Measurements from ENCODE around the gene FOXK2.

Gene FOXK2

GRCh38 chr17:82518826-82519810 lies at the start of gene FOXK2:
TSS of gene FOXK2 (plus strand) at chr17:82519732. CDS start at chr17:82519889, 157 bp downstream.
- peak; percentile 98 for DNase-seq (ENCODE audit: low spot score)
- ChIA-PET CTCF (interaction anchor here (0.5 to 0.7 kb wide), 3 partner anchors 7 to 169 kb away, joined by 4 to 5 read pairs (median 4); no protein-coding TSS in a partner anchor), POLR2A (ENCODE audit: low non-redundant PET) (no interaction called here)
- no peak for TF ChIP-seq CTCF (conservative IDR thresholded peaks at IDR 0.05; ENCODE audit: low read depth)
- H3K27ac ChIP-seq: peak within 1 kb of the TSS; percentile 94

- CTCF ChIA-PET: no interaction called here
- POLR2A ChIA-PET (ENCODE audit: low non-redundant PET): no interaction called here
- H3K27ac ChIP-seq: no peak overlapping the region
- no peak for TF ChIP-seq CTCF (conservative IDR thresholded peaks at IDR 0.05; ENCODE audit: low read depth)
- DNase-seq (ENCODE audit: low spot score): no peak
Observed at GRCh38 chr17:82470065-82470464, 49.5 kb upstream of the FOXK2 start.

- TF ChIP-seq CTCF (conservative IDR thresholded peaks at IDR 0.05; ENCODE audit: low read depth): no peak
- POLR2A ChIA-PET (ENCODE audit: low non-redundant PET): no interaction called here
- H3K27ac ChIP-seq: no peak overlapping the region
- no peak for DNase-seq (ENCODE audit: low spot score)
- CTCF ChIA-PET: interaction anchor here (0.8 kb wide), 1 partner anchor 31 kb away, joined by 3 read pairs; no protein-coding TSS in a partner anchor
Observed at GRCh38 chr17:82474223-82475010, 45.1 kb upstream of the FOXK2 start.

DNA sequence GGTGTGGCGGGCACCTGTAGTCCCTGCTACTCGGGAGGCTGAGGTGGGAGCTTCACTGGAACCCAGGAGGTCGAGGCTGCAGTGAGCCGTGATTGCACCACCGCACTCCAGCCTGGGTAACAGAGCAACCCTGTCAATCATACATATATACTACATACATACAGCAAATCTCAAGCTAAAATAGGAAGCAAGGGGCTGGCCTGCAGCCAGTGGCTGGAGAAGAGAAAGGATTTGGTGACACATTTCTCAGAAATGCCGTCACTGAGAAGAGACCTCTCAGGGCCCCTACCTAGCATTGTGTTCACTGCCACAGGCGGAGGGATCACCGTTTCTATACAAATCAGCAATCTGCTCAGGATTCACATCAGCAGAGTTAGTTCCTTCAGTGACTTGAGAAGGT lies 44.1 kb upstream of the FOXK2 start:
- DNase-seq (ENCODE audit: low spot score): no peak
- ChIA-PET CTCF (interaction anchor here (0.7 kb wide), 1 partner anchor 79 kb away, joined by 3 read pairs; no protein-coding TSS in a partner anchor), POLR2A (ENCODE audit: low non-redundant PET) (no interaction called here)
- TF ChIP-seq CTCF (conservative IDR thresholded peaks at IDR 0.05; ENCODE audit: low read depth): no peak
- 0 out of 2 replicates have a peak overlapping the region, but pooled peaks have one; percentile 15 for H3K27ac ChIP-seq

DNA sequence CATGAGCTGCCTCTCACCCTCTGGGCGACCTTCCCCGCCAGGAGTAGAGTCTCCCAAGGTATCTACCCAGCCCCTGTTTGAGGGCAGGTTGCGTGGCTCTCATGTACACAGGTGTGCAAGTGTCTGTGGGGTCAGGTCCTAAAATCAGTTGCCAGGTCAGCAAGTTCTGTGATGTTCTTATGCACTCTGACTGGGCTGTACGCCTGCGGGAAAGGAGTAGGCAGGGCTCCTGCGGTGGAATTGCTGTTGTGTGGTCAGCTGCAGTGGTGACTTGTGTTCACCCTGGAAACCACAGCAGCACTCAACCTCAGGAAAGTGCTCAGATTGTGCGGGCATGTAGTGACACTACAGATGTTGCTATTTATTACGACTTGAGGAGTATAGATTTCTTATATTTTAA lies 41.6 kb upstream of the FOXK2 start:
- no peak for DNase-seq (ENCODE audit: low spot score)
- no peak for TF ChIP-seq CTCF (conservative IDR thresholded peaks at IDR 0.05; ENCODE audit: low read depth)
- peak overlapping the region; percentile 5 for H3K27ac ChIP-seq
- CTCF ChIA-PET: interaction anchor here (1.0 kb wide), 1 partner anchor 77 kb away, joined by 3 read pairs; no protein-coding TSS in a partner anchor
- POLR2A ChIA-PET (ENCODE audit: low non-redundant PET): no interaction called here

- ChIA-PET POLR2A (ENCODE audit: low non-redundant PET) (no interaction called here), CTCF (interaction anchor here (0.7 kb wide), 1 partner anchor 9 kb away, joined by 3 read pairs; no protein-coding TSS in a partner anchor)
- DNase-seq (ENCODE audit: low spot score): no peak
- no peak for TF ChIP-seq CTCF (conservative IDR thresholded peaks at IDR 0.05; ENCODE audit: low read depth)
- peak overlapping the region; percentile 5; the same call in 1 of the 2 replicates for H3K27ac ChIP-seq
Observed at GRCh38 chr17:82479602-82480001, 39.9 kb upstream of the FOXK2 start.

All from RWPE1 (cell line).